Heart right ventricle (tissue), 16 donors: Measurements from ENCODE around the gene USP27X. TPM values are rescaled to one million over a fixed set of nuclear protein-coding genes. Genes with fewer than 3 reads are reported as not detected.

ENCODE experiments used
- ATAC-seq, 8 donors: fragments of 200-7000 bp; cut with Tn5 transposase; one replicate each; pipeline ENCODE4 v1.9.1; 2020; ENCODE audit warnings: mild to moderate bottlenecking in 8 of 8, moderate library complexity in 8 of 8, moderate number of reproducible peaks in 1 of 8
- DNase-seq, 2 donors: peaks; one replicate each; pipeline ENCODE4 v3.0.0-alpha.2; 2020
- H3K27ac ChIP-seq, 10 donors: fragments of 200-600 bp; sonication (generic) in 2 of 10; one replicate each; pipeline versions ENCODE4 v1.5.0 to v1.8.0; 2020 to 2022; ENCODE audit warnings: mild to moderate bottlenecking in 3 of 10
- H3K27me3 ChIP-seq, 7 donors: fragments of 200-600 bp; one replicate each; pipeline ENCODE4 v1.8.0; 2021 to 2022; ENCODE audit warnings: mild to moderate bottlenecking in 2 of 7
- H3K36me3 ChIP-seq, 9 donors: fragments of 200-600 bp; sonication (generic) in 1 of 9; one replicate each; pipeline versions ENCODE4 v1.5.0 to v1.8.0; 2020 to 2022; ENCODE audit warnings: mild to moderate bottlenecking in 2 of 9
- H3K4me1 ChIP-seq, 9 donors: fragments of 200-600 bp; sonication (generic) in 1 of 9; one replicate each; pipeline versions ENCODE4 v1.5.0 to v1.8.0; 2020 to 2022; ENCODE audit warnings: mild to moderate bottlenecking in 4 of 9
- H3K4me3 ChIP-seq, 10 donors: fragments of 200-600 bp; sonication (generic) in 2 of 10; one replicate each; pipeline versions ENCODE4 v1.5.0 to v1.8.0; 2020 to 2022; ENCODE audit warnings: mild to moderate bottlenecking in 7 of 10, moderate library complexity in 2 of 10
- H3K9me3 ChIP-seq, 11 donors: fragments of 200-600 bp in 10 of 11; sonication (generic) in 2 of 11; one replicate each; pipeline versions ENCODE4 v1.5.0 to v1.8.0; 2013 to 2022; ENCODE audit warnings: mild to moderate bottlenecking in 2 of 11, control low read depth in 1 of 11, moderate library complexity in 1 of 11
- CTCF ChIP-seq, 9 donors: fragments of 200-600 bp; sonication (generic) in 2 of 9; IDR thresholded peaks; one replicate each; pipeline versions ENCODE4 v1.5.0 to v1.8.0; 2021 to 2022; ENCODE audit warnings: antibody characterized with exemption in 9 of 9, mild to moderate bottlenecking in 5 of 9, moderate library complexity in 1 of 9
- WGBS, 2 donors: extraction: QIAGEN DNeasy Blood & Tissue Kit; methylation state at CpG; one replicate each; pipeline ENCODE4 v1.1.7; 2013; ENCODE audit warnings: inconsistent platforms in 1 of 2; 5-methylcytosine and 5-hydroxymethylcytosine counted together
- intact Hi-C, 10 donors: fragments of 100-400 bp; cut with DNase I; formaldehyde crosslinking; loops; one replicate each; pipeline versions ENCODE4 v1.11.1 to v1.14.2; 2022
- polyA plus RNA-seq, 2 donors: library from polyadenylated mRNA; stranded (reverse); fragments of 200-250 nt; gene quantifications; one replicate each; pipeline ENCODE4 v1.2.3, GENCODE V29; 2013
- total RNA-seq, 10 donors: library from RNA; stranded (reverse); fragmentation: NEBNext Ultra II Directional in 3 of 10; extraction: Animal tissue kit (Norgen Biotek cat#: 25700) in 3 of 10; gene quantifications; one replicate each; pipeline versions ENCODE4 v1.2.1 to v1.2.4, GENCODE V29; 2021 to 2023
- donor health status: Arrhythmogenic right ventricular cardiomyopathy.
- donor health status: ischemic (EF 13 %, LVEDD 7.1; RV severe dilation, severe dysfunction).
- donor health status: healthy with polysubstance abuse.
- donor health status: DM: no; HTN: yes; CAD: no.
- donor health status: DM: no; HTN: no; CAD: no.
- donor health status: ischemic (EF 25% LVEDD 6.9; RV normal size, moderate dysfunction).
- donor health status: ischemic (EF 25% LVEDD 5.7; RV mildly dilated, moderate dysfunction).
- donor health status: healthy.
- donor health status: DM: yes; HTN: yes; CAD: no.
- donor health status: Ischemic cardiomyopathy.
- donor health status: ischemic (EF 35%, LVEDD 5.7; RV mildly dilated, moderate dysfunction).
- donor health status: nonischemic (EF 11% LVEDD 7.7; RV severe dilation, severe dysfunction).
- donor health status: DM: yes; HTN: yes; CAD: no.
- donor health status: PGD.
- donor health status: ischemic (EF 29% LVEDD 5.4; RV normal size, mild dysfunction).
- donor health status: nonischemic (EF 23%, LVEDD 6.1; RV moderate dilation, normal function).

The USP27X gene
- total and polyA plus RNA-seq, 12 donors: 0.95 to 2.9 (median 1.9) TPM

- TF ChIP-seq CTCF (IDR thresholded peaks at IDR 0.05): peak in 7 of 9 donors; percentile 36 to 58 (median 51)
- intact Hi-C loops: loop anchor here in 2 of 10 donors (2.0 to 5.0 kb wide), 2 partner anchors 36 to 41 kb away; no protein-coding TSS in a partner anchor
- peak overlapping the region in 2 of 10 donors; percentile 0 to 86 for H3K27ac ChIP-seq
- H3K9me3 ChIP-seq: no peaks in the 10 kb centered on the region
- H3K4me3 ChIP-seq: no peak overlapping the region
- peaks cover 0 to 16% (median 0%) of the 10 kb centered on the region in 7 donors for H3K27me3 ChIP-seq
- H3K4me1 ChIP-seq: peaks cover 0 to 36% (median 5%) of the 10 kb centered on the region in 9 donors
- ATAC-seq (no peak), DNase-seq (no peak)
- WGBS, 2 donors: 15% methylated on average over 3 of the region's 3 CpGs
- no peaks in the 10 kb centered on the region for H3K36me3 ChIP-seq
Observed at GRCh38 chrX:49876750-49877149, 2.5 kb upstream of the USP27X start.

GRCh38 chrX:49877397-49878101, 1.7 kb upstream of the USP27X start:
- WGBS, 2 donors: 74 to 80% methylated on average over 5 of the region's 5 CpGs
- Histone ChIP-seq H3K4me1 (peaks cover 0 to 36% (median 5%) of the 10 kb centered on the region in 9 donors), H3K27ac (peak overlapping the region in 5 of 10 donors; percentile 73 to 90 (median 86)), H3K4me3 (no peak overlapping the region), H3K27me3 (peaks cover 0 to 8% (median 0%) of the 10 kb centered on the region in 7 donors), H3K36me3 (no peaks in the 10 kb centered on the region), H3K9me3 (no peaks in the 10 kb centered on the region)
- DNase-seq: no peak
- TF ChIP-seq CTCF (IDR thresholded peaks at IDR 0.05): no peak
- intact Hi-C loops: loop anchor here in 2 of 10 donors (2.0 to 5.0 kb wide), 2 partner anchors 37 to 40 kb away; no protein-coding TSS in a partner anchor
- no peak for ATAC-seq

GRCh38 chrX:49878128-49878833, 1.0 kb upstream of the USP27X start:
- DNase-seq (peak in 1 of 2 donors; percentile 8), ATAC-seq (peak in 7 of 8 donors; percentile 6 to 59 (median 42))
- Histone ChIP-seq H3K9me3 (no peaks in the 10 kb centered on the region), H3K27ac (peak overlapping the region; percentile 43 to 90 (median 82)), H3K4me3 (peak overlapping the region; percentile 41 to 75 (median 64)), H3K4me1 (peaks cover 0 to 36% (median 5%) of the 10 kb centered on the region in 9 donors), H3K36me3 (no peaks in the 10 kb centered on the region), H3K27me3 (peaks cover 0 to 6% (median 0%) of the 10 kb centered on the region in 7 donors)
- TF ChIP-seq CTCF (IDR thresholded peaks at IDR 0.05): no peak
- intact Hi-C loops: loop anchor here in 1 of 10 donors (5.0 kb wide), 1 partner anchor 39 kb away; no protein-coding TSS in a partner anchor
- WGBS, 2 donors: 7 to 22% methylated on average over 20 to 28 of the region's 28 CpGs

- intact Hi-C loops: loop anchor here in 1 of 10 donors (5.0 kb wide), 1 partner anchor 38 kb away; no protein-coding TSS in a partner anchor
- peaks cover 0 to 36% (median 5%) of the 10 kb centered on the region in 9 donors for H3K4me1 ChIP-seq
- no peak for DNase-seq
- no peaks in the 10 kb centered on the region for H3K9me3 ChIP-seq
- H3K36me3 ChIP-seq: no peaks in the 10 kb centered on the region
- WGBS, 2 donors: 5 to 6% methylated on average over 21 to 43 of the region's 55 CpGs
- H3K27ac ChIP-seq: peak overlapping the region; percentile 43 to 90 (median 82)
- H3K4me3 ChIP-seq: peak overlapping the region; percentile 41 to 75 (median 64)
- TF ChIP-seq CTCF (IDR thresholded peaks at IDR 0.05): no peak
- ATAC-seq: peak in 5 of 8 donors; percentile 3 to 33 (median 12)
- peaks cover 0 to 6% (median 0%) of the 10 kb centered on the region in 7 donors for H3K27me3 ChIP-seq
Observed at GRCh38 chrX:49879656-49880277, 483 bp downstream of the USP27X start.
